GM10266 (cell line): Measurements from ENCODE around the gene P3H1.

Experiments
- DNase-seq: peaks from one replicate; pipeline ENCODE4 v3.0.0; 2012; ENCODE audit errors: extremely low spot score
- CTCF ChIP-seq: IDR thresholded peaks from 2 replicates; pipeline ENCODE4 v1.5.1; 2012; ENCODE audit warnings: mild to moderate bottlenecking, low read depth; ENCODE audit not compliant: control insufficient read depth, insufficient read depth; ENCODE audit errors: missing control alignments

The P3H1 gene

GRCh38 chr1:42784547-42784945, 17.7 kb upstream of the P3H1 start:
- no peak for DNase-seq
- TF ChIP-seq CTCF, result no peak

- no peak for TF ChIP-seq CTCF
- DNase-seq, result no peak
Observed at GRCh38 chr1:42783092-42783491, 16.3 kb upstream of the P3H1 start.

GRCh38 chr1:42780176-42780575, 13.3 kb upstream of the P3H1 start:
- no peak for DNase-seq
- TF ChIP-seq CTCF, result no peak

GRCh38 chr1:42779725-42780124, 12.9 kb upstream of the P3H1 start:
- no peak for TF ChIP-seq CTCF
- DNase-seq, result no peak

GRCh38 chr1:42777852-42778251, 11.0 kb upstream of the P3H1 start:
- DNase-seq, result peak; percentile 63
- TF ChIP-seq CTCF, result peak; percentile 71

- TF ChIP-seq CTCF, result no peak
- DNase-seq, result no peak
Observed at GRCh38 chr1:42776502-42776901, 9.7 kb upstream of the P3H1 start.

- DNase-seq, result no peak
- no peak for TF ChIP-seq CTCF
Observed at GRCh38 chr1:42774928-42775526, 8.2 kb upstream of the P3H1 start.
